HepG2 (cell line): Measurements from ENCODE around the gene GOLGA6L9. TPM values are rescaled to one million over a fixed set of nuclear protein-coding genes. Genes with fewer than 3 reads are reported as not detected.

Source experiments
- BCL6 ChIP-seq: IDR thresholded peaks from 2 replicates; pipeline ENCODE4 v1.6.1; 2016; ENCODE audit warnings: missing genetic modification reagents, missing compliant biosample characterization
- ETV5 ChIP-seq: IDR thresholded peaks from 2 replicates; pipeline ENCODE4 v1.6.1; 2018; ENCODE audit warnings: missing biosample characterization, missing genetic modification reagents, inconsistent platforms, borderline replicate concordance
- FOXK2 ChIP-seq: fragments of 450-650 bp; IDR thresholded peaks from 2 replicates; pipeline ENCODE4 v1.6.1; 2016
- FOXP1 ChIP-seq, 2 experiments: fragments of 450-650 bp in 1 of 2; IDR thresholded peaks; 2 replicates each; pipeline ENCODE4 v1.6.1; 2017 to 2018; ENCODE audit warnings: antibody characterized with exemption in 1 of 2
- GTF3A ChIP-seq: sonication (generic); formaldehyde crosslinking; conservative IDR thresholded peaks from 2 replicates; pipeline ENCODE4 v1.4.0; 2020; ENCODE audit warnings: mild to moderate bottlenecking, missing genetic modification reagents
- HDAC6 ChIP-seq: fragments of 200-600 bp; sonication (generic); IDR thresholded peaks from 2 replicates; pipeline ENCODE4 v1.7.0; 2017; ENCODE audit warnings: mild to moderate bottlenecking, antibody characterized with exemption, low read length, low read depth
- POLR2G ChIP-seq: fragments of 200-400 bp; formaldehyde crosslinking; IDR thresholded peaks from 2 replicates; pipeline ENCODE4 v1.6.1; 2018; ENCODE audit warnings: mild to moderate bottlenecking, low read depth, low read length, moderate library complexity
- PPARG ChIP-seq: conservative IDR thresholded peaks from 2 replicates; pipeline ENCODE4 v1.6.1; 2016; ENCODE audit warnings: missing biosample characterization, missing genetic modification reagents
- RARA ChIP-seq: IDR thresholded peaks from 2 replicates; pipeline ENCODE4 v1.6.1; 2016; ENCODE audit warnings: missing genetic modification reagents, missing compliant biosample characterization
- SMAD3 ChIP-seq: sonication (generic); formaldehyde crosslinking; IDR thresholded peaks from 2 replicates; pipeline ENCODE4 v1.4.0; 2020; ENCODE audit warnings: missing genetic modification reagents
- SOX13 ChIP-seq, 3 experiments: fragments of 450-650 bp in 1 of 3; sonication (generic) in 1 of 3; formaldehyde crosslinking in 1 of 3; IDR thresholded peaks in 2 of 3; conservative IDR thresholded peaks in 1 of 3; 2 replicates each; pipeline versions ENCODE4 v1.5.0 to v1.6.1; 2016 to 2020; ENCODE audit warnings: antibody characterized with exemption in 1 of 3, mild to moderate bottlenecking in 1 of 3, missing compliant biosample characterization in 1 of 3, missing genetic modification reagents in 1 of 3, moderate library complexity in 1 of 3
- SSRP1 ChIP-seq: IDR thresholded peaks from 2 replicates; pipeline ENCODE4 v1.6.1; 2016; ENCODE audit warnings: control low read depth
- TCF12 ChIP-seq, 2 experiments: fragments of 450-650 bp in 1 of 2; sonication (generic) in 1 of 2; formaldehyde crosslinking in 1 of 2; IDR thresholded peaks; 2 replicates each; pipeline versions ENCODE4 v1.6.1 to v1.8.0; 2017 to 2022; ENCODE audit warnings: antibody characterized with exemption in 1 of 2, mild to moderate bottlenecking in 1 of 2, missing genetic modification reagents in 1 of 2, moderate library complexity in 1 of 2
- ZNF230 ChIP-seq: sonication (generic); formaldehyde crosslinking; IDR thresholded peaks from 2 replicates; pipeline ENCODE4 v1.4.0; 2020; ENCODE audit warnings: mild to moderate bottlenecking, missing genetic modification reagents
- ZNF446 ChIP-seq: sonication (generic); formaldehyde crosslinking; IDR thresholded peaks from 2 replicates; pipeline ENCODE4 v1.5.0; 2020; ENCODE audit warnings: mild to moderate bottlenecking, missing genetic modification reagents
- ZNF570 ChIP-seq: sonication (generic); formaldehyde crosslinking; IDR thresholded peaks from 2 replicates; pipeline ENCODE4 v1.4.0; 2020; ENCODE audit warnings: mild to moderate bottlenecking, missing genetic modification reagents, borderline replicate concordance
- ZNF572 ChIP-seq: sonication (generic); formaldehyde crosslinking; IDR thresholded peaks from 2 replicates; pipeline ENCODE4 v1.5.1; 2020; ENCODE audit warnings: mild to moderate bottlenecking, missing genetic modification reagents
- ZNF672 ChIP-seq: sonication (generic); formaldehyde crosslinking; IDR thresholded peaks from 2 replicates; pipeline ENCODE4 v1.8.1; 2022; ENCODE audit warnings: missing genetic modification reagents
- ZNF674 ChIP-seq: sonication (generic); formaldehyde crosslinking; IDR thresholded peaks from 2 replicates; pipeline ENCODE4 v1.5.0; 2020; ENCODE audit warnings: low read depth, mild to moderate bottlenecking, missing genetic modification reagents
- polyA plus RNA-seq, 8 experiments: library from polyadenylated mRNA; depleted of rRNA in 3 of 8; stranded (reverse) in 7 of 8; unstranded in 1 of 8; fragments of >200 nt; fragmentation: Illumina TruSeq in 4 of 8; extraction: Trizol in 4 of 8; gene quantifications; 2 replicates each; pipeline versions ENCODE4 v1.2.1 to v1.2.3, GENCODE V29; 2011 to 2016; ENCODE audit warnings: low read depth in 4 of 8, missing spikeins in 1 of 8, mixed read lengths in 1 of 8; ENCODE audit not compliant: insufficient read depth in 1 of 8
- total RNA-seq, 5 experiments: library from RNA; depleted of rRNA; stranded (reverse); fragments of >200 nt; fragmentation: Illumina TruSeq; extraction: Trizol; gene quantifications; 2 replicates each; pipeline ENCODE4 v1.2.3, GENCODE V29; 2016; ENCODE audit warnings: low read depth in 1 of 5
- TF ChIP-seq, protein P1 (sequence below): sonication (generic); formaldehyde crosslinking; IDR thresholded peaks from 2 replicates; pipeline ENCODE4 v1.8.0; 2022; ENCODE audit warnings: missing genetic modification reagents, mild to moderate bottlenecking, moderate library complexity, borderline replicate concordance
- TF ChIP-seq, protein P2 (sequence below): sonication (generic); formaldehyde crosslinking; IDR thresholded peaks from 2 replicates; pipeline ENCODE4 v1.4.0; 2020; ENCODE audit warnings: missing genetic modification reagents
- TF ChIP-seq, protein P3 (sequence below): sonication (generic); formaldehyde crosslinking; IDR thresholded peaks from 2 replicates; pipeline ENCODE4 v1.5.0; 2020; ENCODE audit warnings: missing genetic modification reagents, mild to moderate bottlenecking, borderline replicate concordance
- TF ChIP-seq, protein P4 (sequence below): sonication (generic); formaldehyde crosslinking; IDR thresholded peaks from 2 replicates; pipeline ENCODE4 v1.4.0; 2020; ENCODE audit warnings: missing genetic modification reagents, borderline replicate concordance

The GOLGA6L9 gene
- total and polyA plus RNA-seq, 2 of the 13 experiments (the other 11 are each of a cell fraction or from before 2014, with no cell fraction given): 2.2 to 4.0 TPM

DNA sequence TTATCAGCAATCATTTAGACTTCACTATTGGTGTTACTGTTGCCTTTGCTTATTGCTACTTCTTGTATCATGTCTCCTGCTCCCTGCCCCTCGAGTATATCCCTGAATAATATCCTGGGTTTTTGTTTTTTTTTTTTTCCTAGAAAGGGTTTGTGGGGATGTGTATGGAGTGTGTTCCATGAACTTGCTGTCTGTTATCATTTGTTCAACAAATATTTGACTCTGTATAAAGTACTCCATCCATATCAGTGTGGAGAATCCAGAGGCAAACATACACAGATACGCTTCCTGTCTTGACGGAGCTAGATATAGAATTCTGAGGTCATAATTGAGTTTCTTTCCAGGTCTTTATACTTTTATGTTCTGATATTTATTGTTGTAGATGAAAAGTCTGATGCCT lies 31.8 kb upstream of the GOLGA6L9 start (continued):
- TF ChIP-seq SSRP1 (CRISPR knock-in tag): no peak
- TF ChIP-seq RARA: peak; percentile 83
- TF ChIP-seq ZNF446 (CRISPR knock-in tag): no peak
- TF ChIP-seq, protein P1, sequence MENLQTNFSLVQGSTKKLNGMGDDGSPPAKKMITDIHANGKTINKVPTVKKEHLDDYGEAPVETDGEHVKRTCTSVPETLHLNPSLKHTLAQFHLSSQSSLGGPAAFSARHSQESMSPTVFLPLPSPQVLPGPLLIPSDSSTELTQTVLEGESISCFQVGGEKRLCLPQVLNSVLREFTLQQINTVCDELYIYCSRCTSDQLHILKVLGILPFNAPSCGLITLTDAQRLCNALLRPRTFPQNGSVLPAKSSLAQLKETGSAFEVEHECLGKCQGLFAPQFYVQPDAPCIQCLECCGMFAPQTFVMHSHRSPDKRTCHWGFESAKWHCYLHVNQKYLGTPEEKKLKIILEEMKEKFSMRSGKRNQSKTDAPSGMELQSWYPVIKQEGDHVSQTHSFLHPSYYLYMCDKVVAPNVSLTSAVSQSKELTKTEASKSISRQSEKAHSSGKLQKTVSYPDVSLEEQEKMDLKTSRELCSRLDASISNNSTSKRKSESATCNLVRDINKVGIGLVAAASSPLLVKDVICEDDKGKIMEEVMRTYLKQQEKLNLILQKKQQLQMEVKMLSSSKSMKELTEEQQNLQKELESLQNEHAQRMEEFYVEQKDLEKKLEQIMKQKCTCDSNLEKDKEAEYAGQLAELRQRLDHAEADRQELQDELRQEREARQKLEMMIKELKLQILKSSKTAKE (CRISPR knock-in tag): peak; percentile 36; the same call in 1 of the 2 replicates
- TF ChIP-seq SMAD3: no peak
- no peak for TF ChIP-seq ZNF672
- no peak for TF ChIP-seq SOX13 (IDR thresholded peaks at IDR 0.05)
- TF ChIP-seq SOX13 (CRISPR knock-in tag; conservative IDR thresholded peaks at IDR 0.05 in 1 of 2, IDR thresholded peaks at IDR 0.05 in 1 of 2): peak in 1 of 2 experiments; percentile 30; a peak in 1 of 4 replicates
- TF ChIP-seq PPARG (CRISPR knock-in tag): peak; percentile 48; the same call in 1 of the 2 replicates
- no peak for TF ChIP-seq POLR2G
- no peak for TF ChIP-seq ZNF572
- TF ChIP-seq, protein P2, sequence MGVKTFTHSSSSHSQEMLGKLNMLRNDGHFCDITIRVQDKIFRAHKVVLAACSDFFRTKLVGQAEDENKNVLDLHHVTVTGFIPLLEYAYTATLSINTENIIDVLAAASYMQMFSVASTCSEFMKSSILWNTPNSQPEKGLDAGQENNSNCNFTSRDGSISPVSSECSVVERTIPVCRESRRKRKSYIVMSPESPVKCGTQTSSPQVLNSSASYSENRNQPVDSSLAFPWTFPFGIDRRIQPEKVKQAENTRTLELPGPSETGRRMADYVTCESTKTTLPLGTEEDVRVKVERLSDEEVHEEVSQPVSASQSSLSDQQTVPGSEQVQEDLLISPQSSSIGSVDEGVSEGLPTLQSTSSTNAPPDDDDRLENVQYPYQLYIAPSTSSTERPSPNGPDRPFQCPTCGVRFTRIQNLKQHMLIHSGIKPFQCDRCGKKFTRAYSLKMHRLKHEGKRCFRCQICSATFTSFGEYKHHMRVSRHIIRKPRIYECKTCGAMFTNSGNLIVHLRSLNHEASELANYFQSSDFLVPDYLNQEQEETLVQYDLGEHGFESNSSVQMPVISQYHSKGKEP: no peak
- no peak for TF ChIP-seq ZNF230 (CRISPR knock-in tag)
- TF ChIP-seq ZNF570 (CRISPR knock-in tag): no peak
- TF ChIP-seq, protein P3, sequence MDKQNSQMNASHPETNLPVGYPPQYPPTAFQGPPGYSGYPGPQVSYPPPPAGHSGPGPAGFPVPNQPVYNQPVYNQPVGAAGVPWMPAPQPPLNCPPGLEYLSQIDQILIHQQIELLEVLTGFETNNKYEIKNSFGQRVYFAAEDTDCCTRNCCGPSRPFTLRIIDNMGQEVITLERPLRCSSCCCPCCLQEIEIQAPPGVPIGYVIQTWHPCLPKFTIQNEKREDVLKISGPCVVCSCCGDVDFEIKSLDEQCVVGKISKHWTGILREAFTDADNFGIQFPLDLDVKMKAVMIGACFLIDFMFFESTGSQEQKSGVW (CRISPR knock-in tag): no peak
- TF ChIP-seq HDAC6: no peak
- TF ChIP-seq TCF12 (IDR thresholded peaks at IDR 0.05): no peak
- TF ChIP-seq TCF12 (CRISPR knock-in tag; IDR thresholded peaks at IDR 0.05): no peak
- TF ChIP-seq FOXP1 (IDR thresholded peaks at IDR 0.05): no peak
- peak; percentile 6; the same call in 1 of the 2 replicates for TF ChIP-seq FOXP1 (CRISPR knock-in tag; IDR thresholded peaks at IDR 0.05)
- no peak for TF ChIP-seq GTF3A (CRISPR knock-in tag)
- TF ChIP-seq ZNF674 (CRISPR knock-in tag): no peak
- TF ChIP-seq, protein P4, sequence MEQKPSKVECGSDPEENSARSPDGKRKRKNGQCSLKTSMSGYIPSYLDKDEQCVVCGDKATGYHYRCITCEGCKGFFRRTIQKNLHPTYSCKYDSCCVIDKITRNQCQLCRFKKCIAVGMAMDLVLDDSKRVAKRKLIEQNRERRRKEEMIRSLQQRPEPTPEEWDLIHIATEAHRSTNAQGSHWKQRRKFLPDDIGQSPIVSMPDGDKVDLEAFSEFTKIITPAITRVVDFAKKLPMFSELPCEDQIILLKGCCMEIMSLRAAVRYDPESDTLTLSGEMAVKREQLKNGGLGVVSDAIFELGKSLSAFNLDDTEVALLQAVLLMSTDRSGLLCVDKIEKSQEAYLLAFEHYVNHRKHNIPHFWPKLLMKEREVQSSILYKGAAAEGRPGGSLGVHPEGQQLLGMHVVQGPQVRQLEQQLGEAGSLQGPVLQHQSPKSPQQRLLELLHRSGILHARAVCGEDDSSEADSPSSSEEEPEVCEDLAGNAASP (CRISPR knock-in tag): peak; percentile 37; the same call in 1 of the 2 replicates
- TF ChIP-seq FOXK2: no peak
- peak; percentile 99 for TF ChIP-seq BCL6 (CRISPR knock-in tag)
- peak; percentile 30; the same call in 1 of the 2 replicates for TF ChIP-seq ETV5 (CRISPR knock-in tag)
